IMR-90 (cell line): Measurements from ENCODE around the gene AP1S1. TPM values are rescaled to one million over a fixed set of nuclear protein-coding genes. Genes with fewer than 3 reads are reported as not detected.

Source experiments
- ATAC-seq: fragments of 200-7000 bp; cut with Tn5 transposase; 2 replicates; pipeline ENCODE4 v1.9.1; 2020; ENCODE audit warnings: low read depth, mild to moderate bottlenecking, moderate library complexity
- BruUV-seq: library from RNA; stranded (reverse); fragments of 400-500 nt; replicated peaks from 2 replicates; lab custom pipeline; 2021; lab: Mats Ljungman, UMichigan
- CTCF ChIA-PET: fragments of 300-600 bp; formaldehyde crosslinking; extraction: SDS; loops from one replicate; lab custom pipeline; 2021; ENCODE audit warnings: antibody characterized with exemption; lab: Yijun Ruan, JAX
- POLR2A ChIA-PET: fragments of 300-600 bp; sonication (Branson Sonifier 250); formaldehyde crosslinking; loops from one replicate; lab custom pipeline; 2022; ENCODE audit warnings: antibody characterized with exemption; ENCODE audit not compliant: unreplicated experiment; lab: Charles Lee
- DNase-seq: peaks from one replicate; pipeline ENCODE4 v3.0.0; 2013
- H2AFZ ChIP-seq: replicated peaks from 2 replicates; pipeline ENCODE3; 2013; ENCODE audit warnings: low read length, mild to moderate bottlenecking; ENCODE audit not compliant: poor library complexity
- H2AK5ac ChIP-seq: 2 replicates; pipeline ENCODE4 v1.6.1; 2013; ENCODE audit warnings: low read depth, low read length, inconsistent platforms
- H2AK9ac ChIP-seq: replicated peaks from 2 replicates; pipeline ENCODE3; 2013; ENCODE audit warnings: mild to moderate bottlenecking, low read depth, low read length, moderate library complexity; ENCODE audit not compliant: poor library complexity
- H2BK120ac ChIP-seq: 2 replicates; pipeline ENCODE4 v1.6.1; 2013; ENCODE audit warnings: low read depth, low read length, inconsistent platforms
- H2BK15ac ChIP-seq: 3 replicates; pipeline ENCODE4 v1.6.1; 2013; ENCODE audit warnings: low read depth, low read length, inconsistent platforms
- H2BK20ac ChIP-seq: 2 replicates; pipeline ENCODE4 v1.6.1; 2013; ENCODE audit warnings: low read depth, mild to moderate bottlenecking, inconsistent platforms, low read length, moderate library complexity
- H2BK5ac ChIP-seq: 2 replicates; pipeline ENCODE4 v1.6.1; 2013; ENCODE audit warnings: mild to moderate bottlenecking, low read depth, low read length, inconsistent platforms; ENCODE audit not compliant: poor library complexity, severe bottlenecking
- H3K14ac ChIP-seq: replicated peaks from 2 replicates; pipeline ENCODE4 v1.6.1; 2013; ENCODE audit warnings: low read depth, low read length, inconsistent platforms
- H3K18ac ChIP-seq: 2 replicates; pipeline ENCODE4 v1.6.1; 2013; ENCODE audit warnings: low read depth, low read length, control low read depth
- H3K23ac ChIP-seq: 2 replicates; pipeline ENCODE4 v1.6.1; 2013; ENCODE audit warnings: low read depth, low read length, inconsistent platforms
- H3K27ac ChIP-seq: 2 replicates; pipeline ENCODE4 v1.5.1; 2013; ENCODE audit warnings: mild to moderate bottlenecking, control low read depth, low read length; ENCODE audit not compliant: insufficient read depth
- H3K27me3 ChIP-seq: 2 replicates; pipeline ENCODE4 v1.6.1; 2013; ENCODE audit warnings: low read length; ENCODE audit not compliant: control insufficient read depth, insufficient read depth
- H3K36me3 ChIP-seq: 2 replicates; pipeline ENCODE4 v1.6.1; 2013; ENCODE audit warnings: low read length, mixed read lengths; ENCODE audit not compliant: control insufficient read depth, insufficient read depth
- H3K4ac ChIP-seq: 2 replicates; pipeline ENCODE4 v1.6.1; 2013; ENCODE audit warnings: low read depth, low read length, inconsistent platforms
- H3K4me1 ChIP-seq: 2 replicates; pipeline ENCODE4 v1.6.1; 2013; ENCODE audit warnings: low read length, mixed read lengths; ENCODE audit not compliant: control insufficient read depth, insufficient read depth
- H3K4me2 ChIP-seq: 2 replicates; pipeline ENCODE4 v1.6.1; 2013; ENCODE audit warnings: low read depth, mild to moderate bottlenecking, control low read depth, low read length, moderate library complexity
- H3K4me3 ChIP-seq: 2 replicates; pipeline ENCODE4 v1.5.1; 2013; ENCODE audit warnings: low read depth, mild to moderate bottlenecking, control low read depth, low read length, moderate library complexity; ENCODE audit not compliant: insufficient read depth
- H3K56ac ChIP-seq: 2 replicates; pipeline ENCODE4 v1.6.1; 2013; ENCODE audit warnings: low read length, inconsistent platforms; ENCODE audit not compliant: insufficient read depth; ENCODE audit errors: extremely low read depth
- H3K79me1 ChIP-seq, 2 experiments: 2 replicates each; pipeline ENCODE4 v1.6.1; 2013; ENCODE audit warnings: low read length in 2 of 2, inconsistent platforms in 1 of 2, low read depth in 1 of 2
- H3K9ac ChIP-seq: 2 replicates; pipeline ENCODE4 v1.6.1; 2013; ENCODE audit warnings: low read depth, low read length, control low read depth
- H3K9me1 ChIP-seq: 2 replicates; pipeline ENCODE4 v1.6.1; 2013; ENCODE audit warnings: low read length, inconsistent platforms; ENCODE audit not compliant: insufficient read depth
- H3K9me3 ChIP-seq: 2 replicates; pipeline ENCODE4 v1.6.1; 2013; ENCODE audit warnings: low read length; ENCODE audit not compliant: control insufficient read depth, insufficient read depth
- H4K20me1 ChIP-seq: 2 replicates; pipeline ENCODE4 v1.6.1; 2013; ENCODE audit warnings: low read length, inconsistent platforms; ENCODE audit not compliant: insufficient read depth
- H4K5ac ChIP-seq: 2 replicates; pipeline ENCODE4 v1.6.1; 2013; ENCODE audit warnings: mild to moderate bottlenecking, low read depth, low read length, control low read depth
- H4K8ac ChIP-seq, 2 experiments: 2 replicates each; pipeline ENCODE4 v1.6.1; 2013; ENCODE audit warnings: low read depth in 2 of 2, low read length in 2 of 2, control low read depth in 1 of 2, inconsistent platforms in 1 of 2
- H4K91ac ChIP-seq: 2 replicates; pipeline ENCODE4 v1.6.1; 2013; ENCODE audit warnings: low read depth, low read length, inconsistent platforms; ENCODE audit not compliant: insufficient read depth
- CHD1 ChIP-seq: IDR thresholded peaks from 2 replicates; pipeline ENCODE4 v1.6.1; 2012; ENCODE audit warnings: low read depth, low read length, improper control_type of control experiment
- FOS ChIP-seq: fragments of 150-350 bp; IDR thresholded peaks from 2 replicates; pipeline ENCODE4 v1.6.1; 2016; ENCODE audit warnings: low read depth, low read length
- MAZ ChIP-seq: IDR thresholded peaks from 2 replicates; pipeline ENCODE4 v1.6.1; 2012; ENCODE audit warnings: low read depth, mild to moderate bottlenecking, low read length, improper control_type of control experiment, moderate library complexity, borderline replicate concordance
- POLR2A ChIP-seq: IDR thresholded peaks from 2 replicates; pipeline ENCODE4 v1.6.1; 2012; ENCODE audit warnings: mild to moderate bottlenecking, low read depth, low read length
- RAD21 ChIP-seq: IDR thresholded peaks from 2 replicates; pipeline ENCODE4 v1.6.1; 2012; ENCODE audit warnings: low read length, improper control_type of control experiment
- RCOR1 ChIP-seq: IDR thresholded peaks from 2 replicates; pipeline ENCODE4 v1.6.1; 2012; ENCODE audit warnings: mild to moderate bottlenecking, low read length, improper control_type of control experiment; ENCODE audit not compliant: insufficient replicate concordance
- WGBS, 2 experiments: methylation state at CpG; one replicate each; pipeline versions ENCODE4 v1.1.5 to v1.1.7; 2013; ENCODE audit warnings: missing lambda C conversion rate in 2 of 2; ENCODE audit not compliant: insufficient read length in 1 of 2; ENCODE audit errors: extremely low coverage in 2 of 2; 5-methylcytosine and 5-hydroxymethylcytosine counted together
- dilution Hi-C: fragments of 300-500 bp; cut with HindIII; formaldehyde crosslinking; loops from one replicate; pipeline ENCODE4 v1.14.3; 2018; ENCODE audit warnings: low sequenced_read_pairs; ENCODE audit not compliant: unreplicated experiment
- in situ Hi-C: fragments of 300-500 bp; cut with MboI; formaldehyde crosslinking; loops from 3 replicates; pipeline ENCODE4 v1.14.3; 2019; ENCODE audit warnings: low sequenced_read_pairs, inconsistent platforms, mixed read lengths
- intact Hi-C: fragments of 100-400 bp; cut with micrococcal nuclease; formaldehyde crosslinking; loops from 2 replicates; pipeline ENCODE4 v1.10.0; 2022
- polyA plus RNA-seq, 3 experiments: library from polyadenylated mRNA; depleted of rRNA; stranded (reverse); fragments of >200 nt; gene quantifications; 2 replicates each; pipeline ENCODE4 v1.2.3, GENCODE V29; 2012; ENCODE audit warnings: low replicate concordance in 1 of 3
- total RNA-seq: library from RNA; depleted of rRNA; stranded (reverse); fragments of >200 nt; gene quantifications from 2 replicates; pipeline ENCODE4 v1.2.3, GENCODE V29; 2012
- TF ChIP-seq, protein P1 (sequence below): fragments of 150-350 bp; IDR thresholded peaks from 2 replicates; pipeline ENCODE4 v1.6.1; 2016; ENCODE audit warnings: low read depth, mild to moderate bottlenecking, low read length, moderate library complexity, borderline replicate concordance

AP1S1 gene
- total and polyA plus RNA-seq, 2 of the 4 experiments (the other 2 are of a cell fraction) = 187 to 295 TPM

DNA sequence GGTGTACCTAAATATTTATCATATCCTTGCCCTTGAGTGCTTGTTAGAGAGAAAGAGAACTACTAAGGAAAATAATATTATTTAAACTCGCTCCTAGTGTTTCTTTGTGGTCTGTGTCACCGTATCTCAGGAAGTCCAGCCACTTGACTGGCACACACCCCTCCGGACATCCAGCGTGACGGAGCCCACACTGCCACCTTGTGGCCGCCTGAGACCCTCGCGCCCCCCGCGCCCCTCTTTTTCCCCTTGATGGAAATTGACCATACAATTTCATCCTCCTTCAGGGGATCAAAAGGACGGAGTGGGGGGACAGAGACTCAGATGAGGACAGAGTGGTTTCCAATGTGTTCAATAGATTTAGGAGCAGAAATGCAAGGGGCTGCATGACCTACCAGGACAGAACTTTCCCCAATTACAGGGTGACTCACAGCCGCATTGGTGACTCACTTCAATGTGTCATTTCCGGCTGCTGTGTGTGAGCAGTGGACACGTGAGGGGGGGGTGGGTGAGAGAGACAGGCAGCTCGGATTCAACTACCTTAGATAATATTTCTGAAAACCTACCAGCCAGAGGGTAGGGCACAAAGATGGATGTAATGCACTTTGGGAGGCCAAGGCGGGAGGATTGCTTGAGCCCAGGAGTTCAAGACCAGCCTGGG is 15.9 kb upstream of the AP1S1 start (continued):
- TF ChIP-seq RCOR1 (no peak), CHD1 (peak; percentile 12; the same call in 1 of the 2 replicates)

DNA sequence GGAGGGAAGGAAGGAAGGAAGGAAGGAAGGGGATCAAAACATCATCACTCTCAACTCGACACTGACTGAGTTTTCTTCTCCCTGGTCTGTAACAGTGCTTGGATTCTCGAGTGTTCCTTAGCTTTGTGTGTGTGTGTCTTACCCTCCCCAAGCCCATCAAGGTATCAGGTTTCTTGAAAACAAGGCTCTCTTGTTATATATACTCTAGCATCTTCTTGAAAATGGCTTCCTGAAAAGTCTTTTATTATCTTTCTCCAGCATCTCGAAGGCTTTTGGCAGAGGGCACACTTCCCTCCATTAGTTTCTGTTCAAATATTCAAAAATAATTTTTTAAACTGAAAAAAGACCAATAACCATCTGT is 14.0 kb upstream of the AP1S1 start:
- H3K18ac ChIP-seq = no peak overlapping the region
- in situ Hi-C loops = no loop called here
- CTCF ChIA-PET = interaction anchor here (0.8 to 2.1 kb wide), 2 partner anchors 52 to 142 kb away, joined by 3 to 8 read pairs; no protein-coding TSS in a partner anchor
- peaks cover 5% of the 10 kb centered on the region; the same call in 1 of the 2 replicates for H3K9me1 ChIP-seq
- H3K4me2 ChIP-seq = no peak overlapping the region
- H4K91ac ChIP-seq = peak overlapping the region; percentile 70; the same call in 1 of the 2 replicates
- DNase-seq (peak; percentile 57), ATAC-seq (peak; percentile 1; the same call in 1 of the 2 replicates)
- no peak overlapping the region for H2AFZ ChIP-seq
- H2AK5ac ChIP-seq = no peak overlapping the region
- H3K23ac ChIP-seq = no peak overlapping the region
- H3K27me3 ChIP-seq = no peaks in the 10 kb centered on the region
- peak overlapping the region; percentile 59; the same call in 1 of the 2 replicates for H4K5ac ChIP-seq
- no peak overlapping the region for H3K4me3 ChIP-seq
- peak overlapping the region; percentile 72; the same call in 1 of the 2 replicates for H2BK20ac ChIP-seq
- H3K56ac ChIP-seq = no peak overlapping the region
- H3K9ac ChIP-seq = no peak overlapping the region
- H4K20me1 ChIP-seq = peaks cover 23% of the 10 kb centered on the region
- intact Hi-C loops = no loop called here
- H3K14ac ChIP-seq = no peak overlapping the region; the same call in 1 of the 2 replicates
- peak overlapping the region; percentile 72; the same call in 1 of the 2 replicates for H3K4ac ChIP-seq
- peak overlapping the region; percentile 31; the same call in 1 of the 2 replicates for H3K27ac ChIP-seq
- no peaks in the 10 kb centered on the region for H3K9me3 ChIP-seq
- no TSS peak for BruUV-seq
- peak overlapping the region; percentile 75 for H2BK5ac ChIP-seq
- no CpG with 5 or more reads among the region's 3 CpGs for WGBS, 2 experiments
- peak overlapping the region; percentile 90 for H2BK120ac ChIP-seq
- POLR2A ChIA-PET = interaction anchor here (1.0 to 1.8 kb wide), 2 partner anchors 46 to 55 kb away, joined by 4 to 5 read pairs; partner anchors contain the start of gene TRIM56
- H3K4me1 ChIP-seq = peaks cover 14% of the 10 kb centered on the region; the same call in 1 of the 2 replicates
- TF ChIP-seq MAZ = no peak
- TF ChIP-seq POLR2A = no peak; the same call in 1 of the 2 replicates
- no peak for TF ChIP-seq FOS
- no peak for TF ChIP-seq RAD21
- TF ChIP-seq CHD1 = no peak
- TF ChIP-seq, protein P1, sequence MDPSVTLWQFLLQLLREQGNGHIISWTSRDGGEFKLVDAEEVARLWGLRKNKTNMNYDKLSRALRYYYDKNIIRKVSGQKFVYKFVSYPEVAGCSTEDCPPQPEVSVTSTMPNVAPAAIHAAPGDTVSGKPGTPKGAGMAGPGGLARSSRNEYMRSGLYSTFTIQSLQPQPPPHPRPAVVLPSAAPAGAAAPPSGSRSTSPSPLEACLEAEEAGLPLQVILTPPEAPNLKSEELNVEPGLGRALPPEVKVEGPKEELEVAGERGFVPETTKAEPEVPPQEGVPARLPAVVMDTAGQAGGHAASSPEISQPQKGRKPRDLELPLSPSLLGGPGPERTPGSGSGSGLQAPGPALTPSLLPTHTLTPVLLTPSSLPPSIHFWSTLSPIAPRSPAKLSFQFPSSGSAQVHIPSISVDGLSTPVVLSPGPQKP = no peak
- peak overlapping the region; percentile 87 for H2BK15ac ChIP-seq
- peaks cover 20% of the 10 kb centered on the region for H3K36me3 ChIP-seq
- peaks cover 0 to 11% of the 10 kb centered on the region in 2 experiments; a peak in 2 of 4 replicates for H3K79me1 ChIP-seq
- no peak overlapping the region for H2AK9ac ChIP-seq
- H4K8ac ChIP-seq = peak overlapping the region; percentile 43 to 47; a peak in 2 of 4 replicates
- dilution Hi-C loops = no loop called here
